Panc1 (cell line): ENCODE results near the gene STYK1. TPM values are rescaled to one million over a fixed set of nuclear protein-coding genes. Genes with fewer than 3 reads are reported as not detected.

Experiments used
- ATAC-seq: fragments of 200-7000 bp; cut with Tn5 transposase; 2 replicates; pipeline ENCODE4 v1.9.1; 2020; ENCODE audit warnings: mild to moderate bottlenecking, moderate library complexity
- BruUV-seq: library from RNA; stranded (reverse); fragments of 400-500 nt; replicated peaks from 2 replicates; lab custom pipeline; 2021; lab: Mats Ljungman, UMichigan
- CTCF ChIA-PET: fragments of 300-600 bp; sonication (Branson Sonifier 250); formaldehyde crosslinking; loops from one replicate; lab custom pipeline; 2022; ENCODE audit warnings: antibody characterized with exemption; lab: Charles Lee
- POLR2A ChIA-PET: fragments of 300-600 bp; sonication (Branson Sonifier 250); formaldehyde crosslinking; loops from one replicate; lab custom pipeline; 2022; ENCODE audit warnings: antibody characterized with exemption; lab: Charles Lee
- DNase-seq: peaks from one replicate; pipeline ENCODE4 v3.0.0-alpha.2; 2010; ENCODE audit warnings: low read depth, low spot score
- H3K27ac ChIP-seq: 2 replicates; pipeline ENCODE4 v1.5.1; 2011; ENCODE audit warnings: mild to moderate bottlenecking, low read length, inconsistent platforms
- H3K27me3 ChIP-seq: fragments of 200-500 bp; sonication (Bioruptor generic); 2 replicates; pipeline ENCODE4 v1.6.0; 2014; ENCODE audit warnings: low read length, inconsistent platforms; ENCODE audit not compliant: control insufficient read depth, insufficient read depth
- H3K36me3 ChIP-seq: fragments of 200-500 bp; sonication (Bioruptor generic); 2 replicates; pipeline ENCODE4 v1.5.1; 2014; ENCODE audit warnings: inconsistent platforms, mild to moderate bottlenecking, low read length, moderate library complexity; ENCODE audit not compliant: control insufficient read depth, insufficient read depth
- H3K4me1 ChIP-seq: 2 replicates; pipeline ENCODE4 v1.5.1; 2011; ENCODE audit warnings: inconsistent platforms, mild to moderate bottlenecking, low read length, moderate library complexity; ENCODE audit not compliant: control insufficient read depth, insufficient read depth
- H3K4me3 ChIP-seq, 2 experiments: 2 replicates each; pipeline ENCODE4 v1.5.1; 2011 to 2012; ENCODE audit warnings: low read depth in 2 of 2, low read length in 2 of 2, mild to moderate bottlenecking in 2 of 2, inconsistent platforms in 1 of 2, moderate library complexity in 1 of 2
- H3K9me3 ChIP-seq: fragments of 200-500 bp; sonication (Bioruptor generic); 2 replicates; pipeline ENCODE4 v1.5.1; 2014; ENCODE audit warnings: low read depth, mild to moderate bottlenecking, inconsistent platforms, low read length, moderate library complexity; ENCODE audit not compliant: control insufficient read depth, insufficient read depth
- CTCF ChIP-seq: fragments of 450-650 bp; IDR thresholded peaks from 2 replicates; pipeline ENCODE4 v1.5.1; 2017; ENCODE audit warnings: mild to moderate bottlenecking
- POLR2AphosphoS5 ChIP-seq: IDR thresholded peaks from 2 replicates; pipeline ENCODE4 v1.6.1; 2012; ENCODE audit warnings: mild to moderate bottlenecking, low read depth, low read length, moderate library complexity
- REST ChIP-seq, 2 experiments: IDR thresholded peaks; 2 replicates each; pipeline ENCODE4 v1.6.1; 2011 to 2012; ENCODE audit warnings: low read depth in 2 of 2, control low read depth in 1 of 2, low read length in 1 of 2, mild to moderate bottlenecking in 1 of 2, moderate library complexity in 1 of 2; ENCODE audit not compliant: insufficient read depth in 1 of 2
- SIN3A ChIP-seq: IDR thresholded peaks from 2 replicates; pipeline ENCODE4 v1.6.1; 2012; ENCODE audit warnings: low read depth, mild to moderate bottlenecking, low read length, moderate library complexity, borderline replicate concordance; ENCODE audit not compliant: insufficient read depth
- TCF7L2 ChIP-seq: IDR thresholded peaks from 2 replicates; pipeline ENCODE4 v1.6.1; 2011; ENCODE audit warnings: mild to moderate bottlenecking, low read depth, low read length, inconsistent platforms
- in situ Hi-C: cut with HindIII; loops from 2 replicates; pipeline ENCODE4 v1.10.0; 2016; ENCODE audit warnings: low sequenced_read_pairs, low pct_unique_long_range_greater_than_20kb
- intact Hi-C: fragments of 100-400 bp; cut with micrococcal nuclease; formaldehyde crosslinking; loops from one replicate; pipeline ENCODE4 v1.10.0; 2022; ENCODE audit not compliant: unreplicated experiment
- total RNA-seq: library from RNA; stranded (reverse); gene quantifications from one replicate; pipeline ENCODE4 v1.2.1, GENCODE V29; 2021; ENCODE audit not compliant: unreplicated experiment

STYK1 gene
- total RNA-seq, 1 experiment from 2014 or later, result 0.85 TPM

- no peaks in the 10 kb centered on the region for H3K27me3 ChIP-seq
- TF ChIP-seq SIN3A (no peak), TCF7L2 (no peak), REST (IDR thresholded peaks at IDR 0.05; ENCODE audit: insufficient read depth in 1 of 2, low read depth in 2 of 2, low read length in 1 of 2) (no peak), CTCF (no peak), POLR2AphosphoS5 (no peak)
- in situ Hi-C loops, result no loop called here
- peaks cover 51% of the 10 kb centered on the region for H3K4me1 ChIP-seq
- DNase-seq (no peak), ATAC-seq (peak; percentile 89)
- no peak overlapping the region for H3K4me3 ChIP-seq
- CTCF ChIA-PET, result no interaction called here
- no TSS peak for BruUV-seq
- intact Hi-C loops, result no loop called here
- peaks cover 24% of the 10 kb centered on the region for H3K36me3 ChIP-seq
- H3K27ac ChIP-seq, result peak overlapping the region; percentile 66
- H3K9me3 ChIP-seq, result no peaks in the 10 kb centered on the region
- POLR2A ChIA-PET, result no interaction called here
Measured at GRCh38 chr12:10716704-10717315, 43.0 kb upstream of the STYK1 start.

- Histone ChIP-seq H3K27me3 (no peaks in the 10 kb centered on the region), H3K27ac (peak overlapping the region; percentile 66), H3K9me3 (no peaks in the 10 kb centered on the region), H3K36me3 (peaks cover 26% of the 10 kb centered on the region), H3K4me1 (peaks cover 51% of the 10 kb centered on the region), H3K4me3 (no peak overlapping the region)
- CTCF ChIA-PET, result no interaction called here
- in situ Hi-C loops, result no loop called here
- TF ChIP-seq CTCF, result no peak
- no peak for TF ChIP-seq TCF7L2
- no peak for TF ChIP-seq POLR2AphosphoS5
- TF ChIP-seq REST (IDR thresholded peaks at IDR 0.05; ENCODE audit: insufficient read depth in 1 of 2, low read depth in 2 of 2, low read length in 1 of 2), result no peak
- TF ChIP-seq SIN3A, result no peak
- intact Hi-C loops, result no loop called here
- no peak for DNase-seq
- BruUV-seq, result no TSS peak
- POLR2A ChIA-PET, result no interaction called here
- 0 out of 2 replicates have a peak, but pooled peaks have one; percentile 8 for ATAC-seq
Measured at GRCh38 chr12:10716277-10716676, 42.4 kb upstream of the STYK1 start.
